ENCODE measurements around the gene TIAM2. TPM values are rescaled to one million over a fixed set of nuclear protein-coding genes. Genes with fewer than 3 reads are reported as not detected.

The TIAM2 gene
- total RNA-seq, 1 experiment from 2014 or later, result 12.9 TPM

- H3K36me3 Mint-ChIP-seq (ENCODE audit: insufficient read depth, unreplicated experiment), result peaks cover 8% of the 10 kb centered on the region
Measured at GRCh38 chr6:155171109-155171746, 176.1 kb downstream of the TIAM2 start.

DNA sequence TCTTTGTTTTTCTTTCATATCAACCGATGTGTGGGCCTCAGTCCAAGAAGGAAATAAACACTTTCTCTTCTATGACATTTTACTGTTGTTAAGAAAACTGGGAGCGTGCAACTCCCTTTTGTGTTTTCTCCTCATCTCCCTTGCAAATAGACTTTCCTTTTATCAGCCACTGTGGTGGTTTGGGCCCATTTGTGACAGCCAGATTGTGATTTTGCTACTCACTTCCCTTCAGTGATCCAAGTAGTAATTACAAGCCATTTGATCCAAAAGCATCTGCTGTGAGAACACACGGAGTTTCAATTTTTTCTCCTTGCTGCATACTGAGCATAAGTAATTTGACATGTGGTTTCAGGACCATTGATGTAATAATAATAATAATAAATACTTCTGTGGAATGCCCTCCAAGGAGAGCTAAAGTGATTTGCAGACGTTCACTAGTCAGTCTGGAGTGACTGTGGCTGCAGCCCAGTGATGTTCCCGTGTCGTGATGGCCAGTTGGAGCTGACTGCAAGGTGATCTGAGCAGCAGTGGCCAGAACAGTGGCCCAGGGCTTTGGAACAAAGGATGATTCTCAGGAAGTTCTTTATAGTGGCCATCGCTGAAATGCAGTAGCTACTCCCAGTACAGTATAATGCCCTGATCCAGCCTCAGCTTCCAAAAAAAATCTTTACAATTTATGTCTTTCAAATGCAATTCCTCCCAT lies 176.8 kb downstream of the TIAM2 start:
- no peak for TF ChIP-seq CTCF (IDR thresholded peaks at IDR 0.05; ENCODE audit: unreplicated experiment)
- H3K27me3 Mint-ChIP-seq (ENCODE audit: unreplicated experiment), result no peaks in the 10 kb centered on the region
- no TSS peak for BruUV-seq (replicated peaks)
- H3K4me3 Mint-ChIP-seq (ENCODE audit: low read depth, unreplicated experiment), result peak overlapping the region; percentile 48
- H3K36me3 Mint-ChIP-seq (ENCODE audit: insufficient read depth, unreplicated experiment), result peaks cover 8% of the 10 kb centered on the region
- peak overlapping the region; percentile 95 for H3K27ac Mint-ChIP-seq (ENCODE audit: unreplicated experiment)
- intact Hi-C loops (cut with micrococcal nuclease; ENCODE audit: unreplicated experiment), result loop anchor here (1.0 to 10.0 kb wide), 5 partner anchors 45 to 244 kb away; partner anchors contain the start of gene TIAM2
- H3K4me1 Mint-ChIP-seq (ENCODE audit: low read depth, unreplicated experiment), result peaks cover 31% of the 10 kb centered on the region
- no peaks in the 10 kb centered on the region for H3K9me3 Mint-ChIP-seq (ENCODE audit: low read depth, unreplicated experiment)
- no peak for DNase-seq
- CTCF ChIA-PET, result interaction anchor here (0.6 to 1.9 kb wide), 7 partner anchors 88 to 1120 kb away, joined by 3 to 8 read pairs (median 4); no protein-coding TSS in a partner anchor

More at GRCh38 chr6:155171109-155171746, 176.1 kb downstream of the TIAM2 start:
- BruUV-seq (replicated peaks), result no TSS peak
- H3K9me3 Mint-ChIP-seq (ENCODE audit: low read depth, unreplicated experiment), result no peaks in the 10 kb centered on the region
- no peak for TF ChIP-seq CTCF (IDR thresholded peaks at IDR 0.05; ENCODE audit: unreplicated experiment)
- H3K27me3 Mint-ChIP-seq (ENCODE audit: unreplicated experiment), result no peaks in the 10 kb centered on the region
- H3K4me3 Mint-ChIP-seq (ENCODE audit: low read depth, unreplicated experiment), result peak overlapping the region; percentile 48
- peaks cover 31% of the 10 kb centered on the region for H3K4me1 Mint-ChIP-seq (ENCODE audit: low read depth, unreplicated experiment)
- H3K27ac Mint-ChIP-seq (ENCODE audit: unreplicated experiment), result peak overlapping the region; percentile 95
- intact Hi-C loops (cut with micrococcal nuclease; ENCODE audit: unreplicated experiment), result loop anchor here (1.0 to 10.0 kb wide), 5 partner anchors 44 to 243 kb away; partner anchors contain the start of gene TIAM2
- DNase-seq, result peak; percentile 65
- CTCF ChIA-PET, result interaction anchor here (0.6 to 1.9 kb wide), 6 partner anchors 25 to 1121 kb away, joined by 3 to 7 read pairs (median 4); no protein-coding TSS in a partner anchor

DNA sequence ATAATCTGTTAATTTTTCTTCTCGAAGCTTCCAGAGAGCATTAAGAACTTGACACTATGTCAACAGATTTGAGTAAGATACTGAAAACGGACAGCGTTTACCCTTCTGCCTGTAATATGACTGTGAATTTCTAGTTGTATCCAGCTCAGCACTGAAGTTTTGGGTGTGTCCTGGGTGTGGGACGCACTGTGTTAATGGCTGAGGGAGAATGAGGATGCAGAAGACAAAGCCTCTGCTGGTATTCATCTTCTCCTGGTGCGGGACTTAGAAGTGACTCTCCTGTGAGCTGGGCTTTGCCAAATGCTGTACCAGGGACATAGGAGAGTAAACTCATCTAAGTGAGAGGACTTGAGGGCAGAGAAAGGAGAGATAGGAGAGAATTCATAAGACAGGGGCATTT lies 178.4 kb downstream of the TIAM2 start:
- Mint-ChIP-seq H3K36me3 (ENCODE audit: insufficient read depth, unreplicated experiment) (peaks cover 8% of the 10 kb centered on the region), H3K27ac (ENCODE audit: unreplicated experiment) (peak overlapping the region; percentile 51), H3K4me3 (ENCODE audit: low read depth, unreplicated experiment) (no peak overlapping the region), H3K4me1 (ENCODE audit: low read depth, unreplicated experiment) (peaks cover 31% of the 10 kb centered on the region), H3K9me3 (ENCODE audit: low read depth, unreplicated experiment) (no peaks in the 10 kb centered on the region), H3K27me3 (ENCODE audit: unreplicated experiment) (no peaks in the 10 kb centered on the region)
- CTCF ChIA-PET, result interaction anchor here (0.5 to 1.1 kb wide), 3 partner anchors 143 to 330 kb away, joined by 3 to 4 read pairs (median 3); no protein-coding TSS in a partner anchor
- no peak for TF ChIP-seq CTCF (IDR thresholded peaks at IDR 0.05; ENCODE audit: unreplicated experiment)
- DNase-seq, result no peak
- intact Hi-C loops (cut with micrococcal nuclease; ENCODE audit: unreplicated experiment), result loop anchor here (5.0 to 10.0 kb wide), 2 partner anchors 176 to 209 kb away; partner anchors contain the start of gene TIAM2
- BruUV-seq (replicated peaks), result no TSS peak

- Mint-ChIP-seq H3K4me1 (ENCODE audit: low read depth, unreplicated experiment) (peaks cover 31% of the 10 kb centered on the region), H3K36me3 (ENCODE audit: insufficient read depth, unreplicated experiment) (peaks cover 8% of the 10 kb centered on the region), H3K4me3 (ENCODE audit: low read depth, unreplicated experiment) (no peak overlapping the region), H3K9me3 (ENCODE audit: low read depth, unreplicated experiment) (no peaks in the 10 kb centered on the region), H3K27ac (ENCODE audit: unreplicated experiment) (peak overlapping the region; percentile 51), H3K27me3 (ENCODE audit: unreplicated experiment) (no peaks in the 10 kb centered on the region)
- CTCF ChIA-PET, result interaction anchor here (1.1 kb wide), 1 partner anchor 306 kb away, joined by 3 read pairs; no protein-coding TSS in a partner anchor
- BruUV-seq (replicated peaks), result no TSS peak
- peak; percentile 52 for TF ChIP-seq CTCF (IDR thresholded peaks at IDR 0.05; ENCODE audit: unreplicated experiment)
- intact Hi-C loops (cut with micrococcal nuclease; ENCODE audit: unreplicated experiment), result loop anchor here (1.0 to 10.0 kb wide), 4 partner anchors 52 to 306 kb away; partner anchors contain the start of gene TIAM2
- DNase-seq, result peak; percentile 70
Measured at GRCh38 chr6:155174576-155175211, 179.6 kb downstream of the TIAM2 start.

Data from Calu3 (cell line).